Stimulated activated CD8-positive, alpha-beta memory T cell treated with anti-CD3 and anti-CD28 coated beads, Interleukin-12 subunit alpha, Interleukin-12 subunit beta, amount 100 ng/mL, for 24 hours (primary cell): ENCODE results near the gene PLIN3.
"Not testable (repeated sequence)": the region's sequence is repeated elsewhere in the genome, so short reads cannot be mapped to it uniquely, and the experiment has no call there.

Experiments used
- DNase-seq: peaks from one replicate; pipeline ENCODE4 v3.0.0-alpha.2; 2020; ENCODE audit errors: extremely low read depth

Gene PLIN3

GRCh38 chr19:4891066-4891465 is 23.6 kb upstream of the PLIN3 start:
- DNase-seq, result no peak

GRCh38 chr19:4889034-4889815 is 21.8 kb upstream of the PLIN3 start:
- no peak for DNase-seq

- DNase-seq, result not testable (repeated sequence)
These were observed 20.3 kb upstream of the PLIN3 start for GRCh38 chr19:4887803-4888202.

- DNase-seq, result not testable (repeated sequence)
These were observed 17.5 kb upstream of the PLIN3 start for GRCh38 chr19:4884993-4885392.

- not testable (repeated sequence) for DNase-seq
These were observed 15.4 kb upstream of the PLIN3 start for GRCh38 chr19:4882874-4883273.

- DNase-seq, result no peak
These were observed 11.6 kb upstream of the PLIN3 start for GRCh38 chr19:4879041-4879440.

- DNase-seq, result no peak
These were observed 11.1 kb upstream of the PLIN3 start for GRCh38 chr19:4878491-4878968.

GRCh38 chr19:4877753-4878490 is 10.5 kb upstream of the PLIN3 start:
- no peak for DNase-seq

GRCh38 chr19:4873930-4874329 is 6.5 kb upstream of the PLIN3 start:
- DNase-seq, result no peak

GRCh38 chr19:4871711-4872110 is 4.2 kb upstream of the PLIN3 start:
- no peak for DNase-seq

GRCh38 chr19:4870025-4870700 is 2.7 kb upstream of the PLIN3 start:
- DNase-seq, result no peak

- no peak for DNase-seq
These were observed 893 bp upstream of the PLIN3 start for GRCh38 chr19:4868286-4868834.

- DNase-seq, result no peak
These were observed 657 bp downstream of the PLIN3 start for GRCh38 chr19:4866595-4867424.

- no peak for DNase-seq
These were observed 6.3 kb downstream of the PLIN3 start for GRCh38 chr19:4861147-4861546.

- no peak for DNase-seq
These were observed 7.8 kb downstream of the PLIN3 start for GRCh38 chr19:4859697-4860096.

GRCh38 chr19:4856468-4856867 is 11.0 kb downstream of the PLIN3 start:
- DNase-seq, result not testable (repeated sequence)

GRCh38 chr19:4853506-4853905 is 14.0 kb downstream of the PLIN3 start:
- not testable (repeated sequence) for DNase-seq

- no peak for DNase-seq
These were observed 15.0 kb downstream of the PLIN3 start for GRCh38 chr19:4852484-4852883.

- no peak for DNase-seq
These were observed 15.7 kb downstream of the PLIN3 start for GRCh38 chr19:4851551-4852290.

GRCh38 chr19:4849019-4849418 is 18.4 kb downstream of the PLIN3 start:
- DNase-seq, result no peak
